HG03439 (cell line): Measurements from ENCODE around the gene ARHGEF39.

Experiments used
- ATAC-seq: cut with Tn5 transposase; IDR thresholded peaks from one replicate; pipeline ENCODE4 v1.9.1; 2021; ENCODE audit warnings: mild to moderate bottlenecking, moderate library complexity; ENCODE audit not compliant: unreplicated experiment

Gene ARHGEF39

DNA sequence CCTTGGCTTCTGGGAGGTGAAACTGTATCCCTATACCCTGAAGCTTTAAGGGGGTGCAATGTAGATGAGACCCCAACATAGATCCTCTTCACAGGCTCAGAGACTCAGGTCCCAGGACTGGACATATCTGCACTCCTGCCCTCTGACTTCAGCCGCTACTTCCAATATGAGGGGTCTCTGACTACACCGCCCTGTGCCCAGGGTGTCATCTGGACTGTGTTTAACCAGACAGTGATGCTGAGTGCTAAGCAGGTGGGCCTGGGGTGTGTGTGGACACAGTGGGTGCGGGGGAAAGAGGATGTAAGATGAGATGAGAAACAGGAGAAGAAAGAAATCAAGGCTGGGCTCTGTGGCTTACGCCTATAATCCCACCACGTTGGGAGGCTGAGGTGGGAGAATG is 14.1 kb upstream of the ARHGEF39 start:
- ATAC-seq: no peak

DNA sequence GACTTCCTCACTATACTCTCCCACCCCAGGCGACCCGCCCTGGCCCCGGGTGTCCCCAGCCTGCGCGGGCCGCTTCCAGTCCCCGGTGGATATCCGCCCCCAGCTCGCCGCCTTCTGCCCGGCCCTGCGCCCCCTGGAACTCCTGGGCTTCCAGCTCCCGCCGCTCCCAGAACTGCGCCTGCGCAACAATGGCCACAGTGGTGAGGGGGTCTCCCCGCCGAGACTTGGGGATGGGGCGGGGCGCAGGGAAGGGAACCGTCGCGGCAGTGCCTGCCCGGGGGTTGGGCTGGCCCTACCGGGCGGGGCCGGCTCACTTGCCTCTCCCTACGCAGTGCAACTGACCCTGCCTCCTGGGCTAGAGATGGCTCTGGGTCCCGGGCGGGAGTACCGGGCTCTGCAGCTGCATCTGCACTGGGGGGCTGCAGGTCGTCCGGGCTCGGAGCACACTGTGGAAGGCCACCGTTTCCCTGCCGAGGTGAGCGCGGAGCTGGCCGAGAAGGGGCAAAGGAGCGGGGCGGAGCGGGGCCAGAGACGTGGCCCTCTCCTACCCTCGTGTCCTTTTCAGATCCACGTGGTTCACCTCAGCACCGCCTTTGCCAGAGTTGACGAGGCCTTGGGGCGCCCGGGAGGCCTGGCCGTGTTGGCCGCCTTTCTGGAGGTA is 10.9 kb upstream of the ARHGEF39 start:
- ATAC-seq: no peak

DNA sequence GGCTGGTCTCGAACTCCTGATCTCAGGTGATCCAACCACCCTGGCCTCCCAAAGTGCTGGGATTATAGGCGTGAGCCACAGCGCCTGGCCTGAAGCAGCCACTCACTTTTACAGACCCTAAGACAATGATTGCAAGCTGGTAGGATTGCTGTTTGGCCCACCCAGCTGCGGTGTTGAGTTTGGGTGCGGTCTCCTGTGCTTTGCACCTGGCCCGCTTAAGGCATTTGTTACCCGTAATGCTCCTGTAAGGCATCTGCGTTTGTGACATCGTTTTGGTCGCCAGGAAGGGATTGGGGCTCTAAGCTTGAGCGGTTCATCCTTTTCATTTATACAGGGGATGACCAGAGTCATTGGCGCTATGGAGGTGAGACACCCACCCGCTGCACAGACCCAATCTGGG is 10.2 kb upstream of the ARHGEF39 start:
- no peak for ATAC-seq

DNA sequence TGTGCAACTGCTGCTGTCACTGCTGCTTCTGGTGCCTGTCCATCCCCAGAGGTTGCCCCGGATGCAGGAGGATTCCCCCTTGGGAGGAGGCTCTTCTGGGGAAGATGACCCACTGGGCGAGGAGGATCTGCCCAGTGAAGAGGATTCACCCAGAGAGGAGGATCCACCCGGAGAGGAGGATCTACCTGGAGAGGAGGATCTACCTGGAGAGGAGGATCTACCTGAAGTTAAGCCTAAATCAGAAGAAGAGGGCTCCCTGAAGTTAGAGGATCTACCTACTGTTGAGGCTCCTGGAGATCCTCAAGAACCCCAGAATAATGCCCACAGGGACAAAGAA is 9.0 kb upstream of the ARHGEF39 start:
- no peak for ATAC-seq

DNA sequence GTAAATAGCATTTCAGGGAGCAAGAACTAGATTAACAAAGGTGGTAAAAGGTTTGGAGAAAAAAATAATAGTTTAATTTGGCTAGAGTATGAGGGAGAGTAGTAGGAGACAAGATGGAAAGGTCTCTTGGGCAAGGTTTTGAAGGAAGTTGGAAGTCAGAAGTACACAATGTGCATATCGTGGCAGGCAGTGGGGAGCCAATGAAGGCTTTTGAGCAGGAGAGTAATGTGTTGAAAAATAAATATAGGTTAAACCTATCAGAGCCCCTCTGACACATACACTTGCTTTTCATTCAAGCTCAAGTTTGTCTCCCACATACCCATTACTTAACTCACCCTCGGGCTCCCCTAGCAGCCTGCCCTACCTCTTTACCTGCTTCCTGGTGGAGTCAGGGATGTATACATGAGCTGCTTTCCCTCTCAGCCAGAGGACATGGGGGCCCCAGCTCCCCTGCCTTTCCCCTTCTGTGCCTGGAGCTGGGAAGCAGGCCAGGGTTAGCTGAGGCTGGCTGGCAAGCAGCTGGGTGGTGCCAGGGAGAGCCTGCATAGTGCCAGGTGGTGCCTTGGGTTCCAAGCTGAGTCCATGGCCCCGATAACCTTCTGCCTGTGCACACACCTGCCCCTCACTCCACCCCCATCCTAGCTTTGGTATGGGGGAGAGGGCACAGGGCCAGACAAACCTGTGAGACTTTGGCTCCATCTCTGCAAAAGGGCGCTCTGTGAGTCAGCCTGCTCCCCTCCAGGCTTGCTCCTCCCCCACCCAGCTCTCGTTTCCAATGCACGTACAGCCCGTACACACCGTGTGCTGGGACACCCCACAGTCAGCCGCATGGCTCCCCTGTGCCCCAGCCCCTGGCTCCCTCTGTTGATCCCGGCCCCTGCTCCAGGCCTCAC is 8.4 kb upstream of the ARHGEF39 start, which contains the start of gene CA9:
Gene CA9 (plus strand): TSS at position 797 of the 893 bp plus-strand sequence. CDS start 32 bp downstream, at position 829.
- no peak for ATAC-seq

DNA sequence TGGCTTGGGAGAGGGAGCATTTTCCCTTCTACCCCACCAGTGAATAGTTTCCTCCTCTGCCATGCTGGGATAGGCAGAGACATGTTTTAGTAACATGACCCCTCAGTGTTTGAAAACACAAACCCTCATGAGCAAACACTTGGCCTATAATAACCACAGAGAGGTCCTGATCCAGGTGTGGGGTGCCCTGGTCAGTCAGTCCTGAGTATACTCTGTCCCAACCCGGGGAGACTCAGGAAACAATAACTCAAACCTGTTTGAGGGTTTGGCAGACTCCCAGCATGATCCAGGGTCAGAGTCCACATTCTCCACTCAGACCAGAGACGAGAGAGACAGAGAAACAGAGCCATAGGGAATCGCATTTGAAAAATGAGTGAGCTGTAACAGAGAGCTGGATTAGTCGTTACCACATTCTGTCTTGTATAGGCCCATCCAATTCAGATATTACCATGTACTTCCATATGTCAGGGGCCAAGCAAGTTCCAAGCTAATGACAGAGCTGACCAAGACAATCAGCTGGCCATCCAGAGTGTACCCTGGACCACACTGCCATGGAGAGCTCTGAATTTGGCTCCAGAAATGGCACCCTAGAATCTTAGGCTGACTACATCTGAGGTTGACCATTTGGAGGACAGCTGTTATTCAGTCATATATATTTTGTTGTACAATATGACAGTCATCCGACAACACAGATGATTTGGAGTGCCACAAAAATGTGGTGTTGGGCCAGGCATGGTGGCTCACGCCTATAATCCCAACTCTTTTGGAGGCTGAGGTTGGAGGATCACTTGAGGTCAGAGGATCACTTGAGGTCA is 4.5 kb upstream of the ARHGEF39 start:
- ATAC-seq: no peak

DNA sequence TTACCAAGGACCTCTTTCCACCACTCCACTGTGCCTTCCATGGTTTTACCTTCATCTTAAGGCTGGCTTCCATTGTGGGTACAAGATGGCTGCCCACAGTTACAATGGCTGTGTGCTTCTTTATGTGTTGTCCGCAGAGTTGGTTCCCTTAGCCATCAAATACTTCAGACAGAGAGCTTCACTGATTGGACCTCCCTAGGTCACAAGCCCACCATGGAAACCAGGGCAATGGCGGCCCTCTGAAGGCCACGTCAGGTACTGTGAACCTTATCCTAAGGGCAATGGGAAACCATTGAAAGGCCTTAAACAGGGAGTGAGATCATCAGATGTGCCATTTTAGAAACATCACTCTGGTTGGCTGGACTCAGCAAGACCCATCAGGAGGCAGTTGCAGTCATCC is 2.9 kb upstream of the ARHGEF39 start:
- no peak for ATAC-seq

DNA sequence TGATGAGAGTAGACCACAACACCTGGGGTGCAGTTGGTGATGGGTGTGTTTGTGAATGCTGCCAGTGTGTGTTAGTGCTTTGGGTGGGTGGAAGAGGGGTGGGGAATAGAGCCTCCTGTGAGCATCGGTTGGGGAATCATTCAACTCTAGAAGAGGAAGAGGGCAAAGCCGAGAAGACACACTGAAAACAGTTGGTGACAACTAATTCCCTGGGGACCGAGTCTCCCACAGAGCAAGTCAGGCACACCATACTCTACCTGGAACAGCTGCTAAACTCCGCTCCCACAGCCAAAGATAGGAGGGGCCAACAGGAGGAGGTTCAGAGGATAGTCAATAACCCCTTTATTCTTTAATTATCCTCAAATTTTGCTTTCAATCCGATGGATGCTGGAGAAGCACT is 1.6 kb upstream of the ARHGEF39 start:
- no peak for ATAC-seq

DNA sequence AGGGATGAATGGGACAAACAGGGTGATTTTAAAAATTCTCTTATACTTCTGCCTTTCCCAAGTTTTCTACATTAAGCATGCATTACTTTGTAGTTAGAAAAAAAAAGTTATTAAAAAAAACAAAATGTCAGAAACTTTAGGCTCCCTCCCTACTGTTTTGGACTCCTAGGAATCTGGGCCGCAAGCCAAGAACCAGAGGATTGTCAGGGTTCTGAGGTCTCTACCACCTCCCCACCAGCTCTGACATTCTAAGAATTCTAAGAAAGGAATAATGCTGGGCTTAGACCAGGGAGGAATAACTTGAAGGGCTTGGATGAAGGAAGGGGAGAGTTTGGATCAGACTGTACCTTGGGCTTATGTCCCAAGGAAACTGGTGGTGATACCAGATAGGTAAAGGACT is 1.1 kb upstream of the ARHGEF39 start:
- ATAC-seq: no peak

DNA sequence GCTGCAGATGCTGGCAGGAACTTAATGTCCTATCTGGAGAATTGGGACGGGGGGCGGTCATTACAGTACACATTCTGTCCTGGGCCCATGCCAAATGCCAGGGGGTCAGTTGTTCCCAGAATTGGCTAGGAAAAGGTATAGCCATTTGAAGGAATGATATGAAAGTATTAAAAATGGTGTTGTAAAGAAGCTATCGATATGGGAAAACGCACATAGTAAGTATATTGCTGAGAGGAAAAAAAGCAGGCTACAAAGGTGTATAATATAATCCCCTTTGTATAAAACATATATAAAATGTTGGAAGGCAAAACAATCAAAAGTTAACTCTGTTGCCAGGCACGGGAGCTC is 450 bp upstream of the ARHGEF39 start:
- no peak for ATAC-seq

DNA sequence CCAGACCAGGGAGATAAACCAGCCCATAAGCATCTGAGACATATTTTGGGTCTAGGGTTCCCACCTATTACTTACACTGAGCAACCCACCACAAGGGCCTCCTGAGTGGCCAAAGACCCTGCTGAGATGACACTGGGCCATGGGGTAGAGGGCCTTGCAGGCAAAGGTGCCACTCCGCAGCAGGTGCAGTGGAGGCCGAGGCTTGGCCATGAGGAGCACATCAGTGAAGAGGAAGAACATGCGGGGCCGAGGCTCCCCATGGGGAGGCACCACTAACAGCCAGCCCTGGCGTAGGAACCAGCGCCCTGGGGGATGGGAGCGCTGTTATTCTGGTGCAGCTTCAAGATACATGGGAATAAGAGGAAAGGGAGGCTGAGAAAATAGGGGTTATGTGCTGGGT is 2.6 kb downstream of the ARHGEF39 start:
- ATAC-seq: no peak

DNA sequence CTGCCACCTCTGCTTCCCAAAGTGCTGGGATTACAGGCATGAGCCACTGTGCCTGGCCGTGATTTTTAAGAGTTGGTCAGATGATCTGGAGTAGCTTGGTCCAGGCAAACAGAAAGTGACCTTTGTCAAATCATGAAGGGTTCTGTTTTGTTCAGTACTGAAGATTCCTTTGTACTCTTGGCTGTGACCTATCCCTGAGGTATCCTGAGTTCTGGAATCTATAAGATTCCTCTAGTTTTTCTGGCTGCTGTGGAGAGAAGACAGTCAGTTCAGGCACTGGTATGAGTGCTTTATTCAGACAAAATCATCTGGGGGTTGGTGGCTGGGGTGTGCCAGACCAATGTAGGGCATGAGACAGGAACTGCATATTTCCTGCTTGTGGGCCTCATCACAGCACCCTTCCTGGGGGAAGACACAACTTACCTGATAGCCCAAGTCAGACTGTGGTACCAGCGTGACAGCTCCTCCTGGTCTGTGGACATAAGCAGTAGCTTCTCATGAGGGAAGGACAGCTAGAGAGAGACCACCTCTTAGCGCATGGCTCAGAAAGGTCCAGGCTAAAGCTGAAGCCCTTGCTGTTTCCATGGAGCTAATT is 3.1 kb downstream of the ARHGEF39 start:
- ATAC-seq: no peak

DNA sequence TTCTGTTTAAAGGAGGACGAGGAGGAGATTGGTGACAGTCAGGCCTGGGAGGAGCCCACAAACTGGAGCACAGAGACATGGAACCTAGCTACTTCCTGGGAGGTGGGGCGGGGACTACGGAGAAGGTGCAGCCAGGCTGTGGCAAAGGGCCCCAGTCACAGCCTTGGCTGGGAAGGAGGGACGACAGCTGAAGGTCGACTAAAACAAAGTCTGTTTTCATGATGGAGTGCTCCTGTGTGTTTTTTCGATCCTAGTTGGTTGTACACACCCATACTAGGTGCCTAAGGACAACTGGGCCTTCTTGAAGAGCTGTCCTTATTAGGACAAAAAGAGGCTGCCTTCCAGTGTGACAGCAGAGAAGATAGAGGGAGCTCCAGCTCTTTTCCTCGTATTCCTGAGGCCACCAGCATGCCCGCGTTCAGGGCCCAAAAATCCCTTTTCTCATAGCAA is 4.0 kb downstream of the ARHGEF39 start:
- no peak for ATAC-seq

DNA sequence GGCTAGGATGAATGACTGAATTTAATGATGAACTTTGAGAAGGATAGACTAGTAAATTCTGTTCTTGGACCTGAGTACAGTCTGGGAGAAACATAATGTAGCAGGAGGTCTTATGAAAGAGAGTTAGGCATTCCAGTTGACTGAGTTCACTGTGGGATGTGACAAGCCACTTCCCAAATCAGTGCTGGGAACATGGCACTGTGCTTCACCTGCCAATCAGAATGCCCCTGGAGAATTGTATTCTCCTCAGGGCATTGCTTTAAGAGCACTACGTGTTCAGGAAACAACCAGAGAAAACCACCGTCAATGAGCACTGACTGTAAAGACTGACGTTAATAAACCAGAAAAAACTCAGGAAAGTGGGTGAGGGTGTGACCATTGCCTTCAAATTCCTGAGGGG is 5.7 kb downstream of the ARHGEF39 start:
- no peak for ATAC-seq

DNA sequence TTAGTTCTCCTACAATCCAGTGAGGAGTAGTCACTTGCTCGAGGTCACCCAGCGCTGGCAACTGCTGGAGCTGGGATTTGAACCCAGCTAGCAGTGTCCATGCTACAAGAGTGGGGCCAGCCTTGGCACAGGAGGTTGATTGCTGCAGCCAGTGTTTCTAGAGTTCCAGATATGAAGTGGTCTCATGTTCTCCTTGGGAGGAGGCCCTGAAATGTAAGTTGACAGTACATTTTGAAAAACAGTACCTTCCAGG is 6.1 kb downstream of the ARHGEF39 start:
- no peak for ATAC-seq

DNA sequence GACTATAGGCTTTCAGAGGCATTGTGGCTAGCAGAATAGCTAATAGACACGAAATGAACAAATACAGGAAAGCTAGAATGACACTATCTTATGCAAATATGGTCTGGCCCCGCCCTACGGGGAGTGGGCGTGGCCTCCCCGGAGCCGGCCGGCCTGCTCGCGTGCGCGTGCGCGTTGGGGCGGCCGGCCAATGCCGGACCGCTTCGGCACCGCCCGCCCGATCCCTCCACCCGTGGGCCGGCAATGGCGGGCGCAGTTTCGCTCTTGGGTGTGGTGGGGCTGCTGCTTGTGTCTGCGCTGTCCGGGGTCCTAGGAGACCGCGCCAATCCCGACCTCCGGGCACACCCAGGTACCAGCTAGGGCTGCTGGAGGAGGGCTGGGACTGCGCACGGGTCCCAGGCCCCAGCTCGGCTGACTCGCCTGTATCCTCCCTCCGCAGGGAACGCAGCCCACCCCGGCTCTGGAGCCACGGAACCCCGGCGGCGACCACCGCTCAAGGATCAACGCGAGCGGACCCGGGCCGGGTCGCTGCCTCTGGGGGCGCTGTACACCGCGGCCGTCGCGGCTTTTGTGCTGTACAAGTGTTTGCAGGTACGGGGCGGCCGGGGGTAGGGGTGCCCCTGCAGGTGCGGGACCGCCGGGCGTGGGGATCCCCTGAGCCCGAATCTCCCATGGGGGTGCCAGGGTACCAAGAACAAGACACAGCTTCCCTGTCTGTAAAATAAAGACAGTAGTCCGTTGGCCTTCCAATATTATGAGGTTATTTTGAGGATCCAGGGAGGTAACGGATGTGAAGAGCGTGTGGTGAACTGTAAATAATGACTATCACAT is 6.6 kb downstream of the ARHGEF39 start, which contains the start of gene CCDC107:
Gene CCDC107 (plus strand): TSS at position 156 of the 831 bp plus-strand sequence. CDS start 88 bp downstream, at position 244.
- ATAC-seq: peak; percentile 64

DNA sequence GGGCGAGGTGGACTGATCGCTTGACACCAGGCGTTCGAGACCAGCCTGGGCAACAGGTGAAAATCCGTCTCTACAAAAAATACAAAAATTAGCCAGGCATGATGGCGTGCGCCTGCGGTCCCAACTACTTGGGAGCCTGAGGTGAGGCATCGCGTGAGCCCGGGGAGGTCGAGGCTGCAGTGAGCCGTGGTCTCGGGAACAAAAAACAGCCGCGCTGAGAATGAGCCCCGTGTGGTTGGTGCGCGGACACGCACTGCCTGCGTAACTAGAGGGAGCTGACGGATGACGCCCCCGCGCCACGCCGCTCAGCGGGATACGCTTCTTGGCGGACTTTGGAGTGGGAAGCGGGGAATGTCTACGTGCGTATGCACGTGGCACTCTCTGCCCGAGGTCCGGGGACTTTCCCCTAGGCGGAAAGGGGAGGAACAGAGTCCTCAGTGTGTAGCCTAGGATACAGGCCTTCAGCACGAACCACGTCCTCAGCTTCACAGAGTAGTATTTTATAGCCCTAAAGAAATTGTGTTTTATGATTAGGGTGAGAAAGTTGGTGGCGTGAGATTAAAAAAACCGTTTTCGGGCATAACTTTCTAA is 7.4 kb downstream of the ARHGEF39 start, which contains the start of gene RMRP:
Gene RMRP (minus strand): TSS at position 474 of the 591 bp plus-strand sequence.
- peak; percentile 90 for ATAC-seq

DNA sequence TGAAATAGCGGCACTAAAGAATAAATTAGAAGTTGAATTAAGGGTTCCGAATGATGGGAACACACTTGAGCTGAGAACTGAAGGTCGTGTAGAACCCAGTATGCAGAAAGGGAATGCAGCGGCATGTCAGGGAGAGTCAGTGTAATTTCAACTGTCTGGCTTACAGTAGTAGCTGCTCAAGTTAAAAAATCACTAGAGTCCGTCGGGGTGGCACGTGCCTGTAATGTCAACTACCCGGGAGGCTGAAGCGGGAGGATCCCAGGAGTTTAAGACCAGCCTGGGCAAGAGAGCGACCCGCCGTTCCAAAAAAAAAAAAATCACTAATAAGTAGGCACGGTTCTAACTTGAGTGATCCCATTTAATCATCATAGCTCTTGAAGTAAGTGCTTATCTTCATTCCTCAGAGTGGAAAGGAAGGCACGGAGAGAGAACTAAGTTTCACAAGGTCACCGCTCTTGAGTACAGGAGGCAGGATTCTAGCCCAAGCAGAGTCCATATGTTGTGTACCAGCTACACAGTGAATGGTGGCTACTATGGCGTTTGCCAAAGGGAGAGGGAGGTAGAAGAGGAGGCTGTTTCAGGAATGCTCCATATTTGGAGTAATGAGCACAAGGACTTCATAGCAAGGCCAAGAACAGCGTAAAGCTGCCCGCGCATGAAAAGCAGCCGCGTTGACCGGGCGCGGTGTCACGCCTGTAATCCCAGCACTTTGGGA is 8.0 kb downstream of the ARHGEF39 start:
- no peak for ATAC-seq

DNA sequence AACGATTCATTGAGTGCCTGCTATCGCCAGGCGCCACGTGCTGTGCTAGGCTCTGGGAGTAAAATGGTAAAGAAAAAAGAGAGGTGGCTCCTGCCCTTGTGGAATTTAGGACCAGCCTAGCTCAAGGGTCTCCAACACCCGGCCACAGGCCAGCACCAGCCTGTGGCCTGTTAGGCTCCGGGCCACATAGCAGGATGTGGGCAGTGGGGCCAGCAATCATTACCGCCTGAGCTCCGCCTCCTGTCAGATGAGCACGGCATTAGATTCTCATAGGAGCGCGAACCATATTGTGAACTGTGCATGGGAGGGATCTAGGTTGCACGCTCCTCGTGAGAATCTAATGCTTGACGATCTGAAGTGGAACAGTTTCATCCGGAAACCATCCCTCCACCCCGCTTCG is 8.6 kb downstream of the ARHGEF39 start:
- no peak for ATAC-seq
